GM12801 (cell line): ENCODE results near the gene ARL6IP5.

Experiments used
- TF ChIP-seq, protein P1 (sequence below): IDR thresholded peaks from one replicate; pipeline ENCODE4 v1.5.1; 2011; ENCODE audit warnings: control low read depth; ENCODE audit not compliant: insufficient read length; ENCODE audit errors: extremely low read depth

Gene ARL6IP5

DNA sequence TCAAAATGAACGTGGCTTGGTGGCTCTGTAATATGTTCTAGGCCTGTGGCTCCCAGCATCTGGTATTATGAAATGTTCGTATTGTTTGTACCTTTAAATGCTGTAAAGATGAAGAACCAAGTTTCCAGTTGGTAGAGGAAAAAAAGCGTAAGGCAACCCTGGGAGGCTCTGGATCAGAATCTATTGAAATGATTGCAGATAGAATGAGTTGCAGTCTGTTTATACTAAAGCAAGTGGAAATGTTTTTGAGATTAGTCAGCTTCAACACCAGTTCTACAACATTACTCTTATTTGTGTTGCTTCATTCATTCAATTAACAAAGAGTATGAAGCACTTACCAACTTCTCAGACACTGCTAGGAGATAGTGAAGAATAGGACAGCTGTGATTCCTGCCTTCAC, 5.3 kb downstream of the ARL6IP5 start:
- TF ChIP-seq, protein P1, sequence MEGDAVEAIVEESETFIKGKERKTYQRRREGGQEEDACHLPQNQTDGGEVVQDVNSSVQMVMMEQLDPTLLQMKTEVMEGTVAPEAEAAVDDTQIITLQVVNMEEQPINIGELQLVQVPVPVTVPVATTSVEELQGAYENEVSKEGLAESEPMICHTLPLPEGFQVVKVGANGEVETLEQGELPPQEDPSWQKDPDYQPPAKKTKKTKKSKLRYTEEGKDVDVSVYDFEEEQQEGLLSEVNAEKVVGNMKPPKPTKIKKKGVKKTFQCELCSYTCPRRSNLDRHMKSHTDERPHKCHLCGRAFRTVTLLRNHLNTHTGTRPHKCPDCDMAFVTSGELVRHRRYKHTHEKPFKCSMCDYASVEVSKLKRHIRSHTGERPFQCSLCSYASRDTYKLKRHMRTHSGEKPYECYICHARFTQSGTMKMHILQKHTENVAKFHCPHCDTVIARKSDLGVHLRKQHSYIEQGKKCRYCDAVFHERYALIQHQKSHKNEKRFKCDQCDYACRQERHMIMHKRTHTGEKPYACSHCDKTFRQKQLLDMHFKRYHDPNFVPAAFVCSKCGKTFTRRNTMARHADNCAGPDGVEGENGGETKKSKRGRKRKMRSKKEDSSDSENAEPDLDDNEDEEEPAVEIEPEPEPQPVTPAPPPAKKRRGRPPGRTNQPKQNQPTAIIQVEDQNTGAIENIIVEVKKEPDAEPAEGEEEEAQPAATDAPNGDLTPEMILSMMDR, result no peak

- TF ChIP-seq, protein P1, result no peak
These were observed 6.8 kb downstream of the ARL6IP5 start for GRCh38 chr3:69091389-69092029.

DNA sequence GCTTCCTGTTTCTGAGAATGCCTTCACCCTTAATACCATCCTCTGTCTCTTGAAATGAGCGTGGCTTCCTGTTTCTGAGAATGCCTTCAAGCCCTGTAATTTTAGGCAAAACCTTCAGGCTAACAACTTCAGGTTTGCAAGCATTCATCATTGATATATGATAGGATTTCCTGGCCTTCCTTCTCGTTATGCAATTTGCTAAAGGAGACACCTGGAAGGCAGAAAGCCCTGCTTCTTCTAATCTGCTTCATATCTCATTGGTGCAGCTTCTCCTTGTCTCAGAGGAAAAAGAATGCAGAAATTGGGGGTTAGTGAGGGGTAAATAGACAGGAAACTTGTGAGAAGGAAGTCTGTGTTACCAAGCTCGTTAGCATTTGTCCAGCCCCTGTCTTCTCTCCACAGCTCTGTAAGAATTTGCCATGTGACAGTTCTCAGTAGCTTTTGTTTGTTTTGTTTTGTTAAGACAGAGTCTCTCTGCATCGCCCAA, 7.3 kb downstream of the ARL6IP5 start:
- TF ChIP-seq, protein P1, result no peak

- TF ChIP-seq, protein P1, result no peak
These were observed 9.9 kb downstream of the ARL6IP5 start for GRCh38 chr3:69094467-69095205.

DNA sequence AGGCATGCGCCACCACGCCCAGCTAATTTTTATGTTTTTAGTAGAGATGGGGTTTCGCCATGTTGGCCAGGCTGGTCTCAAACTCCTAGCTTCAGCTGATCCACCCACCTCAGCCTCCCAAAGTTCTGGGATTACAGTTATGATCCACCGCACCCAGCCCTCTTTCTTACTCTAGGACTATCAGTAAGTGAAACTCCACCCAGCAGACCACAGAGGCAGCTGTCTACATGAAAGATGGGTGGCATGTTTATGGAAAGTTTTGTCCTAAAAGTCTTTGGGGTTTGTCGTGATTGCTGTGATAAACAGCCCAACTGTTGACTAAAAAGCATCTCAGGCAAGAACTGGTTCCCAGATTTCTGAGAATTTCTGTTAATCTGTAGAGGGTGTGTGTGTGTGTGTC, 10.9 kb downstream of the ARL6IP5 start:
- TF ChIP-seq, protein P1, result no peak

DNA sequence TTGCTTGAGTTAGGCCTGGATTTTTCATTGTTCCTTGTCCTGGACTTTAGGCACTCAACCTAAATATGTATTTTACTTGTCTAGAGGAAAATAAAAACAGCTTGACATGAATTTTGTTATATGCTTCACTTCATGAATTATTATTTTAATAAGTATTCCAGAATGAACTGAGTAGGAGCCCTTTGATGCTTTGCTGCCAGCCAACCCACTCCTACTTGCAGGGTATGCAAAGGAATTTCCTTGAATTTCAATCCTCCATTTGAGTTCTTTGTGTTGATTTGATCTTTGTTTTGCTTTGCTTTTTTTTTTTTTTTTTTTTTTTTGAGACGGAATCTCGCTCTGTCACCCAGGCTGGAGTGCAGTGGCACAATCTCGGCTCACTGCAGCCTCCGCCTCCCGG, 11.6 kb downstream of the ARL6IP5 start:
- TF ChIP-seq, protein P1, result no peak

GRCh38 chr3:69097407-69098086, 12.8 kb downstream of the ARL6IP5 start:
- TF ChIP-seq, protein P1, result no peak
